Omental fat pad (tissue), 4 donors: ENCODE results near the gene WRAP73. TPM values are rescaled to one million over a fixed set of nuclear protein-coding genes. Genes with fewer than 3 reads are reported as not detected.

Source experiments
- ATAC-seq: fragments of 150-250 bp; one replicate; pipeline ENCODE4 v1.9.1; 2016; ENCODE audit warnings: mild to moderate bottlenecking, moderate library complexity; ENCODE audit not compliant: low FRiP score
- DNase-seq: peaks from one replicate; pipeline ENCODE4 v3.0.0-alpha.2; 2019; ENCODE audit warnings: low spot score
- CTCF ChIP-seq, 3 donors: fragments of 450-650 bp; IDR thresholded peaks; one replicate each; pipeline ENCODE4 v1.5.1; 2016 to 2017; ENCODE audit warnings: antibody characterized with exemption in 3 of 3, mild to moderate bottlenecking in 3 of 3, moderate library complexity in 2 of 3
- total RNA-seq, 4 donors: library from RNA; depleted of rRNA; stranded (reverse); fragments of >200 nt; gene quantifications; one replicate each; pipeline ENCODE4 v1.1.0, GENCODE V29; 2016

Gene WRAP73
- total RNA-seq: 10 to 100 TPM; 10.4 to 31.2 (median 15.5) TPM

- peak; percentile 74 for DNase-seq
- peak; percentile 79 for ATAC-seq
- no peak for TF ChIP-seq CTCF (IDR thresholded peaks at IDR 0.05)
These were observed at the start of gene WRAP73 for GRCh38 chr1:3649342-3650247. TSS of gene WRAP73 (minus strand) at chr1:3650103. CDS start at chr1:3649999, 104 bp downstream.

GRCh38 chr1:3699596-3699995, 49.7 kb upstream of the WRAP73 start:
- TF ChIP-seq CTCF (IDR thresholded peaks at IDR 0.05): no peak
- no peak for DNase-seq
- no peak for ATAC-seq

- DNase-seq (no peak), ATAC-seq (no peak)
- TF ChIP-seq CTCF (IDR thresholded peaks at IDR 0.05): no peak
These were observed 48.9 kb upstream of the WRAP73 start for GRCh38 chr1:3698660-3699408.

GRCh38 chr1:3697810-3698209, 47.9 kb upstream of the WRAP73 start:
- no peak for DNase-seq
- no peak for ATAC-seq
- no peak for TF ChIP-seq CTCF (IDR thresholded peaks at IDR 0.05)

- ATAC-seq (no peak), DNase-seq (no peak)
- no peak for TF ChIP-seq CTCF (IDR thresholded peaks at IDR 0.05)
These were observed 47.2 kb upstream of the WRAP73 start for GRCh38 chr1:3697104-3697503.

GRCh38 chr1:3696689-3697088, 46.8 kb upstream of the WRAP73 start:
- ATAC-seq (no peak), DNase-seq (no peak)
- TF ChIP-seq CTCF (IDR thresholded peaks at IDR 0.05): no peak
